ENCODE data around the gene TBL1Y. TPM values are rescaled to one million over a fixed set of nuclear protein-coding genes. Genes with fewer than 3 reads are reported as not detected.
"Not testable (repeated sequence)": the region's sequence is repeated elsewhere in the genome, so short reads cannot be mapped to it uniquely, and the experiment has no call there.

The TBL1Y gene
- 1 to 10 TPM in 1 of 2 donors, not detected in 1; 6.9 TPM for total RNA-seq
- polyA plus RNA-seq (2013, experiment 1 of 2): 4.5 TPM
- polyA plus RNA-seq (2013, experiment 2 of 2): 3.2 TPM
- long read RNA-seq, experiment 1, partial matches to known transcripts: 1 of 4 reads
- long read RNA-seq, experiment 1, other reads (novel, unspliced or antisense): 3 of 4 reads
- long read RNA-seq, experiment 2, partial matches to known transcripts: 3 of 22 reads
- long read RNA-seq, experiment 2, other reads (novel, unspliced or antisense): 18 of 22 reads
- long read RNA-seq, experiment 3: 0 reads
- long read RNA-seq, experiment 4, partial matches to known transcripts: 1 of 3 reads
- long read RNA-seq, experiment 4, other reads (novel, unspliced or antisense): 2 of 3 reads

GRCh38 chrY:6910372-6911252 lies at the start of gene TBL1Y:
Gene TBL1Y (plus strand): TSS chrY:6910697. CDS start chrY:7025085, 114,388 bp downstream.
- Histone ChIP-seq H3K27me3 (ENCODE audit: control insufficient read depth, insufficient read depth, low read length, poor library complexity, severe bottlenecking) (no peaks in the 10 kb centered on the region), H3K36me3 (ENCODE audit: control insufficient read depth, insufficient read depth, low read length) (peaks cover 31% of the 10 kb centered on the region), H3K9ac (ENCODE audit: extremely low read depth, low read length, poor library complexity, severe bottlenecking) (peak within 1 kb of the TSS; percentile 70), H3K4me3 (ENCODE audit: low read length) (peak within 1 kb of the TSS; percentile 92), H3K4me1 (ENCODE audit: control insufficient read depth, insufficient read depth, low read length) (no peaks in the 10 kb centered on the region), H3K27ac (ENCODE audit: low read depth, low read length) (peak within 1 kb of the TSS; percentile 29), H3K9me3 (ENCODE audit: control insufficient read depth, low read length) (no peaks in the 10 kb centered on the region)
- Mint-ChIP-seq H3K36me3 (ENCODE audit: low read depth) (no peaks in the 10 kb centered on the region), H3K27ac (no peak within 1 kb of the TSS), H3K27me3 (ENCODE audit: insufficient read depth) (no peaks in the 10 kb centered on the region), H3K4me1 (no peaks in the 10 kb centered on the region), H3K9me3 (no peaks in the 10 kb centered on the region), H3K4me3 (no peak within 1 kb of the TSS)
- no peak for TF ChIP-seq CTCF (conservative IDR thresholded peaks at IDR 0.05)
- DNase-seq: no peak
- WGBS, 2 experiments (ENCODE audit: insufficient coverage in 1 of 2, insufficient read length in 1 of 2): 0% methylated on average over 2 to 84 of the region's 91 CpGs

GRCh38 chrY:6894496-6894895 lies 16.0 kb upstream of the TBL1Y start:
- Mint-ChIP-seq H3K27me3 (ENCODE audit: insufficient read depth) (no peaks in the 10 kb centered on the region), H3K27ac (no peak overlapping the region), H3K4me3 (no peak overlapping the region), H3K36me3 (ENCODE audit: low read depth) (no peaks in the 10 kb centered on the region), H3K9me3 (no peaks in the 10 kb centered on the region), H3K4me1 (no peaks in the 10 kb centered on the region)
- Histone ChIP-seq H3K4me1 (ENCODE audit: control insufficient read depth, insufficient read depth, low read length) (no peaks in the 10 kb centered on the region), H3K9ac (ENCODE audit: extremely low read depth, low read length, poor library complexity, severe bottlenecking) (no peak overlapping the region), H3K36me3 (ENCODE audit: control insufficient read depth, insufficient read depth, low read length) (no peaks in the 10 kb centered on the region), H3K4me3 (ENCODE audit: low read length) (peak overlapping the region; percentile 33), H3K27me3 (ENCODE audit: control insufficient read depth, insufficient read depth, low read length, poor library complexity, severe bottlenecking) (no peaks in the 10 kb centered on the region), H3K9me3 (ENCODE audit: control insufficient read depth, low read length) (no peaks in the 10 kb centered on the region), H3K27ac (ENCODE audit: low read depth, low read length) (no peak overlapping the region)
- no peak for DNase-seq
- 65 to 66% methylated on average over 2 to 3 of the region's 3 CpGs for WGBS, 2 experiments (ENCODE audit: insufficient coverage in 1 of 2, insufficient read length in 1 of 2)
- TF ChIP-seq CTCF (conservative IDR thresholded peaks at IDR 0.05): no peak

- Histone ChIP-seq H3K9me3 (ENCODE audit: control insufficient read depth, low read length) (no peaks in the 10 kb centered on the region), H3K27me3 (ENCODE audit: control insufficient read depth, insufficient read depth, low read length, poor library complexity, severe bottlenecking) (no peaks in the 10 kb centered on the region), H3K36me3 (ENCODE audit: control insufficient read depth, insufficient read depth, low read length) (no peaks in the 10 kb centered on the region), H3K9ac (ENCODE audit: extremely low read depth, low read length, poor library complexity, severe bottlenecking) (no peak overlapping the region), H3K27ac (ENCODE audit: low read depth, low read length) (no peak overlapping the region), H3K4me3 (ENCODE audit: low read length) (peak overlapping the region; percentile 33), H3K4me1 (ENCODE audit: control insufficient read depth, insufficient read depth, low read length) (no peaks in the 10 kb centered on the region)
- Mint-ChIP-seq H3K36me3 (ENCODE audit: low read depth) (no peaks in the 10 kb centered on the region), H3K27me3 (ENCODE audit: insufficient read depth) (no peaks in the 10 kb centered on the region), H3K27ac (no peak overlapping the region), H3K9me3 (no peaks in the 10 kb centered on the region), H3K4me1 (no peaks in the 10 kb centered on the region), H3K4me3 (no peak overlapping the region)
- 0% methylated on average over 1 of the region's 1 CpG; no CpG with 5 or more reads in 1 of the 2 experiments for WGBS, 2 experiments (ENCODE audit: insufficient coverage in 1 of 2, insufficient read length in 1 of 2)
- DNase-seq: no peak
- no peak for TF ChIP-seq CTCF (conservative IDR thresholded peaks at IDR 0.05)
Observed at GRCh38 chrY:6895236-6895635, 15.3 kb upstream of the TBL1Y start.

- H3K27me3 ChIP-seq (ENCODE audit: control insufficient read depth, insufficient read depth, low read length, poor library complexity, severe bottlenecking); H3K4me1 ChIP-seq (ENCODE audit: control insufficient read depth, insufficient read depth, low read length); H3K36me3 Mint-ChIP-seq (ENCODE audit: low read depth); H3K9me3 Mint-ChIP-seq; H3K4me3 ChIP-seq (ENCODE audit: low read length); H3K36me3 ChIP-seq (ENCODE audit: control insufficient read depth, insufficient read depth, low read length); H3K27ac ChIP-seq (ENCODE audit: low read depth, low read length); H3K9me3 ChIP-seq (ENCODE audit: control insufficient read depth, low read length); H3K27me3 Mint-ChIP-seq (ENCODE audit: insufficient read depth); H3K27ac Mint-ChIP-seq; DNase-seq; H3K9ac ChIP-seq (ENCODE audit: extremely low read depth, low read length, poor library complexity, severe bottlenecking); H3K4me1 Mint-ChIP-seq; H3K4me3 Mint-ChIP-seq: not testable (repeated sequence)
Observed at GRCh38 chrY:6902116-6902515, 8.4 kb upstream of the TBL1Y start.
